BLaER1 treated with 17β-estradiol and CSF1 and Interleukin-3, amounts not matched to agents 10 nM and 100 nM (cell line): ENCODE results near the gene CIAO1.
"Not testable (repeated sequence)": the region's sequence is repeated elsewhere in the genome, so short reads cannot be mapped to it uniquely, and the experiment has no call there.

ENCODE experiments used
- H3K27ac ChIP-seq, 11 experiments: shearing (Covaris generic); formaldehyde crosslinking; 2 replicates each; pipeline ENCODE4 v1.8.1; 2022
- H3K27me3 ChIP-seq, 11 experiments: shearing (Covaris generic); formaldehyde crosslinking; 2 replicates each; pipeline ENCODE4 v1.8.1; 2022
- H3K36me3 ChIP-seq, 11 experiments: shearing (Covaris generic); formaldehyde crosslinking; 2 replicates each; pipeline ENCODE4 v1.8.1; 2022
- H3K4me1 ChIP-seq, 10 experiments: shearing (Covaris generic); formaldehyde crosslinking; 2 replicates each; pipeline ENCODE4 v1.8.1; 2022
- H3K4me2 ChIP-seq, 11 experiments: shearing (Covaris generic); formaldehyde crosslinking; 2 replicates each; pipeline ENCODE4 v1.8.1; 2022
- H3K4me3 ChIP-seq, 10 experiments: shearing (Covaris generic); formaldehyde crosslinking; 2 replicates each; pipeline ENCODE4 v1.8.1; 2022
- H3K9ac ChIP-seq, 11 experiments: shearing (Covaris generic); formaldehyde crosslinking; 2 replicates each; pipeline ENCODE4 v1.8.1; 2022
- H3K9me3 ChIP-seq, 11 experiments: shearing (Covaris generic); formaldehyde crosslinking; replicated peaks in 1 of 11; 2 replicates each; pipeline ENCODE4 v1.8.1; 2022
- H4K20me1 ChIP-seq, 11 experiments: shearing (Covaris generic); formaldehyde crosslinking; 2 replicates each; pipeline ENCODE4 v1.8.1; 2022
- Cebpa-rat ChIP-seq, 11 experiments: shearing (Covaris generic); IDR thresholded peaks; 2 replicates each; pipeline ENCODE4 v1.8.1; 2022

Gene CIAO1

GRCh38 chr2:96256611-96257113 lies 9.4 kb upstream of the CIAO1 start:
- Histone ChIP-seq H3K9me3 (no peaks in the 10 kb centered on the region), H3K36me3 (peaks cover 67 to 83% (median 74%) of the 10 kb centered on the region in 11 experiments), H3K4me1 (peaks cover 60 to 88% (median 78%) of the 10 kb centered on the region in 10 experiments), H3K4me3 (peak overlapping the region in 5 of 10 experiments; percentile 8 to 48 (median 38); a peak in 8 of 20 replicates), H4K20me1 (peaks cover 0 to 78% (median 33%) of the 10 kb centered on the region in 11 experiments; a peak in 20 of 22 replicates), H3K9ac (peak overlapping the region; percentile 41 to 77 (median 68)), H3K4me2 (peak overlapping the region; percentile 66 to 95 (median 88)), H3K27ac (peak overlapping the region; percentile 47 to 90 (median 80)), H3K27me3 (no peaks in the 10 kb centered on the region)
- no peak for TF ChIP-seq Cebpa-rat (IDR thresholded peaks at IDR 0.05)

GRCh38 chr2:96257744-96258143 lies 8.3 kb upstream of the CIAO1 start:
- peaks cover 60 to 88% (median 78%) of the 10 kb centered on the region in 10 experiments for H3K4me1 ChIP-seq
- H3K27ac ChIP-seq: peak overlapping the region in 9 of 11 experiments; percentile 67 to 90 (median 84); a peak in 18 of 22 replicates
- H3K27me3 ChIP-seq, H3K9me3 ChIP-seq: not testable (repeated sequence)
- H3K36me3 ChIP-seq: peaks cover 66 to 83% (median 74%) of the 10 kb centered on the region in 11 experiments
- H4K20me1 ChIP-seq: peaks cover 0 to 89% (median 38%) of the 10 kb centered on the region in 11 experiments; a peak in 20 of 22 replicates
- H3K9ac ChIP-seq: peak overlapping the region; percentile 10 to 77 (median 67); a peak in 18 of 22 replicates
- peak overlapping the region in 5 of 10 experiments; percentile 9 to 48 (median 22); a peak in 6 of 20 replicates for H3K4me3 ChIP-seq
- peak overlapping the region; percentile 66 to 95 (median 88) for H3K4me2 ChIP-seq

DNA sequence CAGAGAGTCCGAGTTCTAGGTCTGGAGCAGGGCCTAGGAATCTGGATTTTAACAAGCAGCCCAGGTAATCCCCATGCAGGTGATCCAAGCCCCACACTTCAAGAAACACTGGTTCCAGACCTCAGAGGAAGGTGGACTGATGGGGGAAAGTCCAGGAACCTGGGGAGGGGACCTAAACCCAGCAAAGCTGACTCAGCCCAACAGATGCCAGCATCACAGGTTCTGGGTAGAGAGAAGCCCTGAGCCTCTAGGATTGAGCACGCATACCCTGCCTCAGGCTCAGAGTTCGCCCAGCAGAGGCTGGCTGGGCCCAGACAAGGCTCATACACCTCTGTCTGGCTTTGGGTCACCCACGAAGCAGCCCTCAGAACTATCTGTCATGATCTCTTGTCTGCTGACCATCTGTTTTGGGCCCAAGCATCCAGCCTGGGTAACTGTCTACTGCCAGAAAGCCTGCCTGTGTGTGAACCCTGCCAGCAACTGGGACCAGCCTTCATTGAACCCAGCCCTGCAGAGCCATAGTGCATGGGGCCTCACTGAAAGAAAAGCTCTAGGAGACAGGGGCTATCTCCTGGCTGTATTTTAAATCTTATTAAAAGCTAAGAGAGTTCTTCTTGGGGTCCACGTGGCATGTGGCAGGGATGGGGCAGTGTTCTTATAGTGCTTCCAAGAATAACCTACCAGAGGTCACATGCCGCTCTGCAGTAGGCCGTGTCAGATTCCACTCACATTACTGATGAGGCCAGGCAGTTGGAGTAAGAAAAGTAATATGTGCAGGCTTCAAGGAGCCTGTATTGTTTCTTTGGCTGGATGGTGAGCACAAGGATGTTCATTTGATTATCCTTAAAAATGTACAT lies 7.6 kb upstream of the CIAO1 start:
- H3K9me3 ChIP-seq: no peaks in the 10 kb centered on the region
- H3K27ac ChIP-seq: peak overlapping the region in 9 of 11 experiments; percentile 67 to 90 (median 84); a peak in 18 of 22 replicates
- no peak for TF ChIP-seq Cebpa-rat (IDR thresholded peaks at IDR 0.05)
- H3K9ac ChIP-seq: peak overlapping the region; percentile 10 to 77 (median 63); a peak in 17 of 22 replicates
- peak overlapping the region; percentile 66 to 95 (median 88) for H3K4me2 ChIP-seq
- H3K36me3 ChIP-seq: peaks cover 64 to 83% (median 74%) of the 10 kb centered on the region in 11 experiments
- H3K27me3 ChIP-seq: no peaks in the 10 kb centered on the region
- peak overlapping the region in 5 of 10 experiments; percentile 9 to 41 (median 14); a peak in 7 of 20 replicates for H3K4me3 ChIP-seq
- peaks cover 60 to 95% (median 82%) of the 10 kb centered on the region in 10 experiments for H3K4me1 ChIP-seq
- H4K20me1 ChIP-seq: peaks cover 5 to 96% (median 39%) of the 10 kb centered on the region in 11 experiments; a peak in 20 of 22 replicates

- TF ChIP-seq Cebpa-rat (IDR thresholded peaks at IDR 0.05): no peak
- peaks cover 61 to 82% (median 74%) of the 10 kb centered on the region in 11 experiments for H3K36me3 ChIP-seq
- peak overlapping the region in 2 of 10 experiments; percentile 34 to 39; a peak in 4 of 20 replicates for H3K4me3 ChIP-seq
- H3K4me2 ChIP-seq: peak overlapping the region; percentile 32 to 95 (median 88)
- H4K20me1 ChIP-seq: peaks cover 16 to 99% (median 47%) of the 10 kb centered on the region in 11 experiments; a peak in 20 of 22 replicates
- H3K4me1 ChIP-seq: peaks cover 72 to 100% (median 89%) of the 10 kb centered on the region in 10 experiments
- no peaks in the 10 kb centered on the region for H3K9me3 ChIP-seq
- peak overlapping the region; percentile 7 to 75 (median 60); a peak in 20 of 22 replicates for H3K9ac ChIP-seq
- no peaks in the 10 kb centered on the region for H3K27me3 ChIP-seq
- peak overlapping the region in 10 of 11 experiments; percentile 19 to 90 (median 76); a peak in 19 of 22 replicates for H3K27ac ChIP-seq
Measured at GRCh38 chr2:96259497-96259921, 6.5 kb upstream of the CIAO1 start.

GRCh38 chr2:96260387-96261260 lies 5.4 kb upstream of the CIAO1 start:
- H3K4me2 ChIP-seq: peak overlapping the region; percentile 32 to 95 (median 88)
- peak overlapping the region; percentile 19 to 90 (median 71); a peak in 21 of 22 replicates for H3K27ac ChIP-seq
- H3K4me3 ChIP-seq: peak overlapping the region in 4 of 10 experiments; percentile 31 to 39 (median 34); a peak in 7 of 20 replicates
- H3K4me1 ChIP-seq: peaks cover 73 to 91% (median 80%) of the 10 kb centered on the region in 10 experiments
- H3K9ac ChIP-seq: peak overlapping the region; percentile 21 to 75 (median 60); a peak in 20 of 22 replicates
- H3K9me3 ChIP-seq: no peaks in the 10 kb centered on the region
- peaks cover 50 to 71% (median 63%) of the 10 kb centered on the region in 11 experiments for H3K36me3 ChIP-seq
- H3K27me3 ChIP-seq: no peaks in the 10 kb centered on the region
- TF ChIP-seq Cebpa-rat (IDR thresholded peaks at IDR 0.05): no peak
- H4K20me1 ChIP-seq: peaks cover 25 to 100% (median 54%) of the 10 kb centered on the region in 11 experiments; a peak in 20 of 22 replicates

GRCh38 chr2:96261328-96262003 lies 4.6 kb upstream of the CIAO1 start:
- Histone ChIP-seq H4K20me1 (peaks cover 25 to 94% (median 55%) of the 10 kb centered on the region in 11 experiments; a peak in 20 of 22 replicates), H3K4me2 (peak overlapping the region; percentile 32 to 95 (median 88); a peak in 21 of 22 replicates), H3K36me3 (peaks cover 43 to 62% (median 56%) of the 10 kb centered on the region in 11 experiments), H3K4me1 (peaks cover 65 to 83% (median 72%) of the 10 kb centered on the region in 10 experiments), H3K27me3 (no peaks in the 10 kb centered on the region), H3K9me3 (no peaks in the 10 kb centered on the region), H3K9ac (peak overlapping the region; percentile 21 to 75 (median 60); a peak in 19 of 22 replicates), H3K27ac (peak overlapping the region in 10 of 11 experiments; percentile 19 to 90 (median 76); a peak in 19 of 22 replicates), H3K4me3 (peak overlapping the region in 3 of 10 experiments; percentile 22 to 36 (median 26); a peak in 5 of 20 replicates)
- no peak for TF ChIP-seq Cebpa-rat (IDR thresholded peaks at IDR 0.05)

DNA sequence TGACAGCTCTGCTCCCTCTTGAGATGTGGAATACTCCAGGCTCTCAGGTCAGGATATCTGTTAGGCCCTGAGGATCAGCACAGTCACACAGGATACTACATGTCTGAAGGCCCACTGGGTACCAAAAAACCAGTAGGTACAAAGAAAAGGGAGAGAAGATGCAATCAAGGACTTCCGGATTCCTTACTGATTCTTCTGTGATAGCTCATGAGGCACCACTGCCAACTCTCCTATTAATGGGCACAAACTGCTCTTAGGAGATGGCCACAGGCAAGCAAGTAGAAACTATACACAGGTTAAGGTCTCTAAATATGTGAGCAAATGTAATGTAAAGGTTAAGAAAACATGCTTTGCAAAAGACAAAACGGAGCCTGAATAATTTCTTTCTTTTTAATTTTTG lies 3.7 kb upstream of the CIAO1 start:
- H3K9ac ChIP-seq: peak overlapping the region in 6 of 11 experiments; percentile 14 to 75 (median 64); a peak in 4 of 22 replicates
- H3K27ac ChIP-seq: peak overlapping the region in 1 of 11 experiments; percentile 90; a peak in 1 of 22 replicates
- H4K20me1 ChIP-seq: peaks cover 29 to 95% (median 63%) of the 10 kb centered on the region in 11 experiments; a peak in 21 of 22 replicates
- H3K27me3 ChIP-seq: no peaks in the 10 kb centered on the region
- H3K4me3 ChIP-seq: no peak overlapping the region
- H3K4me2 ChIP-seq: peak overlapping the region in 4 of 11 experiments; percentile 88 to 95 (median 92); a peak in 6 of 22 replicates
- no peaks in the 10 kb centered on the region for H3K9me3 ChIP-seq
- peaks cover 65 to 79% (median 71%) of the 10 kb centered on the region in 10 experiments for H3K4me1 ChIP-seq
- H3K36me3 ChIP-seq: peaks cover 45 to 63% (median 58%) of the 10 kb centered on the region in 11 experiments
- TF ChIP-seq Cebpa-rat (IDR thresholded peaks at IDR 0.05): no peak
